PC-3 (cell line): Measurements from ENCODE around the gene TOPORS.

ENCODE experiments used
- CTCF ChIP-seq: fragments of 300-600 bp; sonication (generic); conservative IDR thresholded peaks from 2 replicates; pipeline ENCODE4 v1.5.1; 2017; ENCODE audit warnings: antibody characterized with exemption, low read depth, mild to moderate bottlenecking, low read length
- EZH2phosphoT487 ChIP-seq: fragments of 300-600 bp; sonication (generic); IDR thresholded peaks from 2 replicates; pipeline ENCODE4 v1.6.1; 2018; ENCODE audit warnings: mild to moderate bottlenecking, antibody characterized with exemption, low read length, borderline replicate concordance

- TF ChIP-seq CTCF (no peak), EZH2phosphoT487 (no peak)
Observed at GRCh38 chr9:32516241-32516640, 36.1 kb downstream of the TOPORS start.
